LNCaP clone FGC (cell line): ENCODE data around the gene PRKG1.

Source experiments
- DNase-seq: peaks from one replicate; pipeline ENCODE4 v3.0.0-alpha.2; 2011; ENCODE audit warnings: low read depth
- H3K4me3 ChIP-seq: 2 replicates; pipeline ENCODE4 v1.5.1; 2011; ENCODE audit warnings: mild to moderate bottlenecking, low read depth, low read length, control low read depth
- TF ChIP-seq, protein P1 (sequence below): IDR thresholded peaks from 2 replicates; pipeline ENCODE4 v1.5.1; 2012; ENCODE audit warnings: mild to moderate bottlenecking; ENCODE audit not compliant: control insufficient read depth, insufficient read depth; ENCODE audit errors: extremely low read depth

The PRKG1 gene

DNA sequence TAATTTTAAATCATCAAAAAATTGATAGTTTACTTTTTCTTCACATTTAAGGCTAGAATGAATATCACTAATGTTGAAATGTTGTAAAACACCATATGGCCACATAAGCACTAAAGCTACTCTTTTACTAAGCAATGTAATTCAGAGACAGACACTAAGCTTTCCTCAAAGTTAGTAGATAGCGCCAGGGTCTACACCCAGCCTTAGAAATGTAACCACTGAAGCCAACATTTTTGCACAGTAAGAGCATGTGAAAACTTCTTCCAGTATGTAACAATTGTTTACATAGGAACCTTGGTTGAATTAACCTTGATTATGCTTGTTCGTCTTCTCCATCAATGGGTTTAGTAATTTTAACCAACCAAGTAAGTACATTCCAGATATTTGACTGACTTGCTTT is 28.4 kb upstream of the PRKG1 start:
- TF ChIP-seq, protein P1, sequence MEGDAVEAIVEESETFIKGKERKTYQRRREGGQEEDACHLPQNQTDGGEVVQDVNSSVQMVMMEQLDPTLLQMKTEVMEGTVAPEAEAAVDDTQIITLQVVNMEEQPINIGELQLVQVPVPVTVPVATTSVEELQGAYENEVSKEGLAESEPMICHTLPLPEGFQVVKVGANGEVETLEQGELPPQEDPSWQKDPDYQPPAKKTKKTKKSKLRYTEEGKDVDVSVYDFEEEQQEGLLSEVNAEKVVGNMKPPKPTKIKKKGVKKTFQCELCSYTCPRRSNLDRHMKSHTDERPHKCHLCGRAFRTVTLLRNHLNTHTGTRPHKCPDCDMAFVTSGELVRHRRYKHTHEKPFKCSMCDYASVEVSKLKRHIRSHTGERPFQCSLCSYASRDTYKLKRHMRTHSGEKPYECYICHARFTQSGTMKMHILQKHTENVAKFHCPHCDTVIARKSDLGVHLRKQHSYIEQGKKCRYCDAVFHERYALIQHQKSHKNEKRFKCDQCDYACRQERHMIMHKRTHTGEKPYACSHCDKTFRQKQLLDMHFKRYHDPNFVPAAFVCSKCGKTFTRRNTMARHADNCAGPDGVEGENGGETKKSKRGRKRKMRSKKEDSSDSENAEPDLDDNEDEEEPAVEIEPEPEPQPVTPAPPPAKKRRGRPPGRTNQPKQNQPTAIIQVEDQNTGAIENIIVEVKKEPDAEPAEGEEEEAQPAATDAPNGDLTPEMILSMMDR = no peak
- no peak for DNase-seq
- H3K4me3 ChIP-seq = no peak overlapping the region

DNA sequence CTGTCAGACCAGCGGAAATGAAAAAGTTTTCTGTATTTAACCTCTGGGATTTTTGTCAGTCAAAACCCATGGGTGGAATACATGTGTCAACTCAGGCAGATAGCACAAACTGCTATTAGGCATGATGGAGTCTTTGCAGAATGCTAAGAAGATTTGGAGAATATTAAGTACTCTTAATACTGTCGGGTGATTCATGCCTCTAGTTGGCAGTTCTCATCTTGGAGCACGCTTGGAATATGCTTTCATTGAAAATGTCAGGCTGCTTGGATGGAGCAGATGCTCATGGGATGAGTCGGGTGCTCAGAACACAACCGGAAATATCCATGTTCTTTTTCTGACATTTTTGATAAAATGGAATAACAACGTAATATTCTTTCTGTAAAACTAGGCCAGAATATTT is 27.6 kb upstream of the PRKG1 start:
- DNase-seq = no peak
- TF ChIP-seq, protein P1 = no peak
- H3K4me3 ChIP-seq = no peak overlapping the region

DNA sequence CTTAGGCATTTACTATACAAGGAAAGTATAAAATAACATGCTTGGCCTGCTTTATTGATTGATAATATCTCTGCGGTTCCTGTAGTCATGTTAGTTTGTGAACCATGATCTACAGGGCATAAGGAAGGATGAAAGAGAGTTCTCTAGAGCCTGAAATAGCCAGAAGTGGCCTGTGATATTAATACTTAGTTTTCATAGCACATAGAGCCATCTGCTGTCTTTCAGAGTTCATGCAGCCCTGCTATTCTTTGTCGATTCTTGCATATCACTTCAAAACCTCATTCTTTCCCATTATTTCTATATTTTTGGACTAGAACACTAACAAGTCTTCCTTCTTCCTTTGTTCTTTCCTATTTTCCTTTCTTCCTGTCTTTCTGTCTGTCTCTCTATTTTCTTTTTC is 26.4 kb upstream of the PRKG1 start:
- TF ChIP-seq, protein P1 = peak; percentile 34; the same call in 1 of the 2 replicates
- no peak for DNase-seq
- no peak overlapping the region for H3K4me3 ChIP-seq

DNA sequence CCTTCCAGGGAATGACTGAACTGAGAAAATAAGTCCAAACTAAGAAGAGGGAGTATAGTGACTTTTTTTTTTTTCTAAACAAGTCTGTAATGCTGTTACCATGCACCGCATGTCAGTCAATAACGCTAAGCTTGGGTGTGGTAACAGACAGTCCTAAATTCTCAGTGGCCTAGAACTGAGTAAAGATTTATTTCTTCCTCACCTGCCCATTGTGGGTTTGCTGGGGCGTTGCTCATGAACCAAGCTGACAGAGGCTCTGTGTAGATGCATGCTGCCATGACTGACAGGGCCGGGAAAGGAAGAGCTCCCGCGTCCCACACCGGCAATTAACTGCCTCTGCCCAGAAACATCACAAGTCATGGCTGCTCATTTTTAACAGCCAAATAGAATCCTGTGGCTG is 25.5 kb upstream of the PRKG1 start:
- TF ChIP-seq, protein P1 = no peak
- DNase-seq = no peak
- no peak overlapping the region for H3K4me3 ChIP-seq

DNA sequence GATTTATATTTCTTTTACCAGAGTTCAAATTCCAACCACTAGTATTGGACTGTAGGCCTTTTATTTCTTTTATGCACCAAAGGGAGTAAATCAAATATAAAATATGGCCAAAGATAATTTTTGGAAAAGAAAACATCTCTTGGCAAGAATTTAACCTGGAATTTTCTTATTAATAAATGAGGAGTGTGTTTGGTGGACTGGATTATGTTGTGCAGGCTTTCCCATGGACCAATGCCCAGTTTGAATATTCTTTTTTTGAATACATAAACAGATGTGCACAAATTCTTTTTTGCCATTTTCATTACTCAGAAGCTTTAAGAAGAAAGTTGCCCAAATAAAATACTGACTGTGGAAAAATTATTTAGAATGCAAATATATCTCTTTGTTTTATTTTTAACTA is 22.1 kb upstream of the PRKG1 start:
- no peak for DNase-seq
- H3K4me3 ChIP-seq = no peak overlapping the region
- TF ChIP-seq, protein P1 = no peak

DNA sequence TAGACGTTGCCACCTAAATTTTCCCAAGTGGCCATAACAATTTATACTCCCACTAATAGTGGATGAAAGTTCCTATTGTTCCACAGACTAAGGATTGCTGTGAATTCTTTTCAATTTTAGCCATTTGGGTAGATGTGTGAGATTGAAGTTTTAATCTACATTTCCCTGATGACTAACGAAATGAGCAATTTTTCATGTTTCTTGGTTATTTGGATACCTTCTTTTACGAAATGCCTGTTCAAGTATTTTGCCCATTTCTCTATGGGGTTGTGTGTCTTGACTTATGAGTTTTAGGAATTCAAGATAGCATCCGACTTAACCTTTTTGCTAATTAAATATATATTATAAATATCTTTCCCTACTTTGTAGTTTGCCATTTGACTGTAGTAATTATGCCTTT is 16.4 kb upstream of the PRKG1 start:
- no peak for DNase-seq
- TF ChIP-seq, protein P1 = no peak
- H3K4me3 ChIP-seq = no peak overlapping the region

DNA sequence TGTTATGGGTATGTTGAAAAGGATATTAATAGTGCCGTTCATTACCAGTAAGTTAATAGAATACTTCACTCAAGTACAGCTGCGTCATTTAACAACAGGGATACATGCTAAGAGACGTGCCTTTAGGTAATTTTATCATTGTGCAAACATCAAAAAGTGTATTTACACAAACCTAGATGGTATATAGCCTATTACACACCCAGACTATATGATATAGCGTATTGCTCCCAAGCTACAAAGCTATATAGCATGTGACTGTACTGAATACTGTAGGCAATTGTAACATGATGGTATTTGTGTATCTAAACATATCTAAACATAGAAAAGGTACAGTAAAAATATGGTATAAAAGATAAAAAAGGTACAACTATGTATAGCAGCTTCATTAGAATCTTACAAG is 11.1 kb upstream of the PRKG1 start:
- no peak for DNase-seq
- TF ChIP-seq, protein P1 = no peak
- no peak overlapping the region for H3K4me3 ChIP-seq
